Measurements from ENCODE around the gene HMCES. TPM values are rescaled to one million over a fixed set of nuclear protein-coding genes. Genes with fewer than 3 reads are reported as not detected.

Gene HMCES
- total RNA-seq, 2 experiments from 2014 or later: 58.2 to 62.2 TPM

DNA sequence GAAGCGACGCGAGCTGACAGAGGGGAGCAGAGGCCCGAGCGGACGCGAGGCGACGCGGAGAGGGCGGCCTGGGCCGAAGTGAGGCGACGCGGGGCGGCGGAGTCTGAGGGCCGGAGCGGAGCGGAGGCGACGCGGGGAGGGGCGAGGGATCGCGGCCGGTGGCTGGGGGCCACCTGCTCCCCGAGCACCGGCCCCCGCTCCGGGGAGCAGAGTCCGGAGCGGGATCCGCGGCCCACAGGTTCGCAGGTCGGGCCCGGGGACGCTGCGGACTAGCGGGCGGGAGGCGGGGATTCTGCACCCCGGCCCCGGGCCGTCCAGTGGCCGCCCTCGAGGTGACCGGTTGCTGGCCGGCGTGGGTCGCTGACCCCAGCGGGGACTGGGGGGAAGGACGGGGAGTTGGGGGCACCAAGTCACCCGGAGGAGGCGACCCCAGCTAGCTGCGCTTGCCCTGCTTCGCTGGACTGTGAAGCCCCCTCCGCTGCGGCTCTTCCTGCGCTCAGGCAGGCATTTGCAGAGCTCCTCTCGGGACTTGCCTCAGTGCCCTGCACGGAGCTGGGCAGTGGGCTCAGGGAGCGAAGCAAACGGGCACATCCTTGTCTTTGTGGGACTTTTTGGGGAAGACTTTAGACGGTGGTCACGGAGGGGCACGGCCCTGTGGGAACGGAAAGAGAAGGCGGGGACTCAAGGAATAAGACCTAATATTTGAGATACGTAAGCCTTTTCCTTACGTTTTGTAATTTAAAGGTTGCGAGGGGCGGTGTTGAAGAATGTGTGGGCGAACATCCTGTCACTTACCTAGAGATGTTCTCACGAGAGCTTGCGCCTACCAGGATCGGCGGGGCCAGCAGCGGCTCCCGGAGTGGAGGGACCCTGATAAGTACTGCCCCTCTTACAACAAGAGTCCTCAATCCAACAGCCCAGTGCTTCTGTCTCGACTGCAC is 566 bp downstream of the HMCES start:
- Mint-ChIP-seq H3K36me3 (ENCODE audit: low read depth) (peaks cover 68% of the 10 kb centered on the region), H3K27ac (peak overlapping the region; percentile 99), H3K4me3 (peak overlapping the region; percentile 98), H3K27me3 (ENCODE audit: low read depth) (no peaks in the 10 kb centered on the region), H3K9me3 (ENCODE audit: insufficient read depth) (no peaks in the 10 kb centered on the region), H3K4me1 (ENCODE audit: low read depth) (peaks cover 60% of the 10 kb centered on the region)
- ChIA-PET POLR2A (interaction anchor here (0.6 to 3.0 kb wide), 14 partner anchors 10 to 309 kb away, joined by 3 to 47 read pairs (median 4); partner anchors contain the start of genes CNBP, COPG1 and RAB43), CTCF (interaction anchor here (0.8 to 2.4 kb wide), 9 partner anchors 10 to 308 kb away, joined by 3 to 17 read pairs (median 3); a partner anchor contains a TSS)
- ATAC-seq (peak; percentile 47), DNase-seq (peak; percentile 74)

DNA sequence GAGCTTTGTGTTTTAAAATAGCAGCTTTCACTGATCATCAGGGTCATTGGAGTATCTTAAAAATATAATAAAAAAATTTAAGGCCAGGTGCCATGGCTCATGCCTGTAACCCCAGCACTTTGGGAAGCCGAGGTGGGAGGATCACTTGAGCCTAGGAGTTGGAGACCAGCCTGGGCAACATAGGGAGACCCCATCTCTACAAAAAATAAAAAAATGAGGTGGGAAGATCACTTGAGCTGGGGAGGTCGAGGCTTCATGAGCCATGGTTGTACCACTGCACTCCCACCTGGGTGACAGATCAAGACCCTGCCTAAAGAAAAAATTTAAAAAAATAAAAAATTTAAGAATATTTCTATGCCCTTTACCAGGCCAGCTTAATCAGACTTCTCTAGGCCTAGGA is 1.5 kb downstream of the HMCES start:
- ATAC-seq (no peak), DNase-seq (no peak)
- Mint-ChIP-seq H3K36me3 (ENCODE audit: low read depth) (peaks cover 65% of the 10 kb centered on the region), H3K4me1 (ENCODE audit: low read depth) (peaks cover 60% of the 10 kb centered on the region), H3K4me3 (peak overlapping the region; percentile 98), H3K27me3 (ENCODE audit: low read depth) (no peaks in the 10 kb centered on the region), H3K27ac (peak overlapping the region; percentile 99), H3K9me3 (ENCODE audit: insufficient read depth) (no peaks in the 10 kb centered on the region)
- ChIA-PET POLR2A (interaction anchor here (0.5 to 3.0 kb wide), 9 partner anchors 9 to 162 kb away, joined by 3 to 47 read pairs (median 5); partner anchors contain the start of genes CNBP, COPG1 and RAB43), CTCF (interaction anchor here (1.0 to 2.4 kb wide), 7 partner anchors 9 to 309 kb away, joined by 3 to 17 read pairs (median 3); a partner anchor contains a TSS)

DNA sequence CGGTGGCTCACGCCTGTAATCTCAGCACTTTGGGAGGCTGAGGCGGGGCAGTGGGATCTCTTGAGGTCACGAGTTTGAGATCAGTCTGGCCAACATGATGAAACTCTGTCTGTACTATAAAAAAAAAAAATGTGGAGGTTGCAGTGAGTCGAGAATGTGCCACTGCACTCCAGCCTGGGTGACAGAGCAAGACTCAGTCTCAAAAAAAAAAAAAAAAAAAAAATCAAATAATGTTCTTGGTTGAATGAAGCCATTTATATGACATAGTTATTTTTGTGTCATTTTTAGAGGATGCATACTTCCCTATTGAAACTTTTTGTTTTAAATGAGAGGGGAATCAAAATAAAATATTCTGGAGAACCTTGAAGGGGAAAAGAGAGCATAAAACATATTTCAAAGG is 3.1 kb downstream of the HMCES start:
- H3K9me3 Mint-ChIP-seq (ENCODE audit: insufficient read depth): no peaks in the 10 kb centered on the region
- no peak for DNase-seq
- peaks cover 59% of the 10 kb centered on the region for H3K36me3 Mint-ChIP-seq (ENCODE audit: low read depth)
- no peaks in the 10 kb centered on the region for H3K27me3 Mint-ChIP-seq (ENCODE audit: low read depth)
- no peak for ATAC-seq
- ChIA-PET CTCF (interaction anchor here (2.2 kb wide), 1 partner anchor 34 kb away, joined by 10 read pairs; a partner anchor contains a TSS), POLR2A (interaction anchor here (3.0 kb wide), 1 partner anchor 34 kb away, joined by 19 read pairs; a partner anchor contains a TSS)
- H3K4me3 Mint-ChIP-seq: no peak overlapping the region
- H3K27ac Mint-ChIP-seq: peak overlapping the region; percentile 39
- peaks cover 50% of the 10 kb centered on the region for H3K4me1 Mint-ChIP-seq (ENCODE audit: low read depth)

DNA sequence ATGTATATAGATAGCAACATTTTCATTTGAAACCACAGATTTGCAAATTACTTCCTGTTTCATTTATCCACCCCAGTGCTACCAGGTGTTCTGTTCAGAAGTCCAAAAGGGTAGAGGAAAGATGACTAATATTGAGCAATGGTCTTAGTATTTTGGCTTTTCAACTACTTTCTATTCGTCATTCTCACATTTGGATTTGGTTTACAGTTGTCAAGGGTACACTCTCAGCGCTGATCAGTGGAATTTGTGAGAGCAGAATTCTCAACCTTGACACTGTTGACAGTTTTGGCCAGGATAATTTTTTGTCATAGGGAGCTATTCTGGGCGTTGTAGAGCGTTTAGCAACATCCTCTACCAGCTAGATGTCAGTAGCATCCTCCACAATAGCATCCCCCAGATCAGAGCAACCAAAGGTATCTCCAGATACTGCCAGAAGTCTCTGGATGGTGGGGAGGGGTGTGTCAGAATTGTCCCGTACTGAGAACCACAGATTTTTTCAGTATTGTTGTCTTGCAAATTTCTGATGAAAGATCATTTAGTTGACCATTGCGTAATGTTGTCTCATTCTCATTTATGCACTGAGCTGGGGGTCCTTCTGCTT is 4.2 kb downstream of the HMCES start:
- peak; percentile 3 for ATAC-seq
- H3K27ac Mint-ChIP-seq: peak overlapping the region; percentile 43
- peaks cover 45% of the 10 kb centered on the region for H3K4me1 Mint-ChIP-seq (ENCODE audit: low read depth)
- ChIA-PET POLR2A (interaction anchor here (1.5 to 3.0 kb wide), 2 partner anchors 31 to 33 kb away, joined by 6 to 19 read pairs; a partner anchor contains a TSS), CTCF (interaction anchor here (1.0 to 2.2 kb wide), 4 partner anchors 31 to 46 kb away, joined by 3 to 10 read pairs (median 6); a partner anchor contains a TSS)
- no peaks in the 10 kb centered on the region for H3K9me3 Mint-ChIP-seq (ENCODE audit: insufficient read depth)
- H3K36me3 Mint-ChIP-seq (ENCODE audit: low read depth): peaks cover 55% of the 10 kb centered on the region
- H3K4me3 Mint-ChIP-seq: peak overlapping the region; percentile 8
- no peaks in the 10 kb centered on the region for H3K27me3 Mint-ChIP-seq (ENCODE audit: low read depth)
- DNase-seq: no peak

DNA sequence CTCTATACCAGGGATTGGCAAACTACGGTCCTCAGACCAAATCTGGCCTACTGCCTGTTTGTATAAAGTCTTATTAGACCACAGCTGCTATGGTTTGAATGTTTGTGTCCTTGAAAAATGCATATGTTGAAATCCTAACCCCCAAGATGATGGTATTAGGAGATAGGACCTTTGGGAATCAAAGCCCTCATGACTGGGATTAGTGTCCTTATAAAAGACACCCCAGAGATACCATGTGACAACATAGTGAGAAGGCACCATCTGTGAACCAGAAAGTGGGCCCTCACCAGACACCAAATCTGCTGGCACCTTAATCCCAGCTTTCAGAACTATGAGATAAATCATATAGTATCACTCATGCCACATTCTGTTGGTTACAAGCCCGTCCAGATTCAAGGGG is 7.4 kb downstream of the HMCES start:
- ATAC-seq (no peak), DNase-seq (no peak)
- H3K27ac Mint-ChIP-seq: no peak overlapping the region
- no peaks in the 10 kb centered on the region for H3K9me3 Mint-ChIP-seq (ENCODE audit: insufficient read depth)
- H3K36me3 Mint-ChIP-seq (ENCODE audit: low read depth): peaks cover 52% of the 10 kb centered on the region
- CTCF ChIA-PET: interaction anchor here (1.3 kb wide), 1 partner anchor 316 kb away, joined by 3 read pairs; no protein-coding TSS in a partner anchor
- H3K27me3 Mint-ChIP-seq (ENCODE audit: low read depth): no peaks in the 10 kb centered on the region
- H3K4me3 Mint-ChIP-seq: no peak overlapping the region
- H3K4me1 Mint-ChIP-seq (ENCODE audit: low read depth): peaks cover 24% of the 10 kb centered on the region
- POLR2A ChIA-PET: interaction anchor here (1.3 kb wide), 1 partner anchor 30 kb away, joined by 4 read pairs; a partner anchor contains a TSS

DNA sequence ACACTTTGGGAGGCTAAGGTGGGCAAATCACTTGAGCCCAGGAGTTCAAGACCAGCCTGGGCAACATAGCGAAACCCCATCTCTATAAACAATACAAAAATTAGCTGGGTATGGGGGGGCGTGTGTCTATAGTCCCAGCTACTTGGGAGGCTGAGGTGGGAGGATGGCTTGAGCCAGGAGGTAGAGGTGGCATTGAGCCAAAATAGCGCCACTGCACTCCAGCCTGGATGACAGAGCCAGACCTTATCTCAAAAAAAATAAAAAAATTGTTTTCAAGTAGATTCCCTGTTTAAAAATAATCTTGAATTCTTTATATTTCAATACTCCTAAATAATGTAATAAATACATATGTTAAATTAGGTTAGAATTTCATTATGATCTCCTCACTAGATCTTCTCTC is 9.8 kb downstream of the HMCES start:
- Mint-ChIP-seq H3K27ac (no peak overlapping the region), H3K36me3 (ENCODE audit: low read depth) (peaks cover 50% of the 10 kb centered on the region), H3K9me3 (ENCODE audit: insufficient read depth) (no peaks in the 10 kb centered on the region)

DNA sequence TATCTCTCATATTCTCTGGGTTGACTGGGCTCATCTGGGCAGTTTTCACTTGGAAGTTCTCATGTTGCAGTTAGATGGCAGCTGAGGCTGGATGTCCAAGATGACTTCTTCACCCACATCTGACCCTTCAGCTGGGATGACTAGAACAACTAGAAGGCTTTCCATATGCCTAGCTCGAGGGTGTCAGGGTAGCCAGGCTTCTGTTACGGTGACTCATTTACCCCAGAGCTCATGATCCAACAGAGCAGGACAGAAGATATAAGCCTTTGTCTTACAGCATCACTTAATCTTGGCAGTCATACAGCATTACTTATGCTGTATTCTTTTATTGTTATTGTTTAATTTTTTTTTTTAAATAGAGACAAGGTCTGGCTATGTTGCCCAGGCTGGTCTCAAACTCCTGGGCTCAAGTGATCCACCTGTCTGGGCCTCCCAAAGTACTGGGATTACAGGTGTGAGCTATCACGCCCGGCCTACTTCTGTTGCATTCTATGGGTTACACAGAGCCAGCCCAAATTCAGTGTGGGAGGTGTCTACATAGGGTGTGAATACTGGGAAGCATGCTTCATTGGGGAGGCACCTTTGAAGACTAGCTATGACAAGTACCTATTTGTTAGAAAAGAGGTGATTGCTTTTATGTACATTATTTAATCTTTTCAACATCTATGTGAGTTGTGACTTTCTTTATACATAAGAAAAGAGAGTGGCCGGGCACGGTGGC is 10.7 kb downstream of the HMCES start:
- ChIA-PET POLR2A (interaction anchor here (0.5 to 1.4 kb wide), 4 partner anchors 10 to 366 kb away, joined by 3 to 6 read pairs (median 4); no protein-coding TSS in a partner anchor), CTCF (interaction anchor here (0.9 to 1.8 kb wide), 4 partner anchors 8 to 319 kb away, joined by 3 to 5 read pairs (median 4); a partner anchor contains a TSS)
- ATAC-seq: no peak
- Mint-ChIP-seq H3K9me3 (ENCODE audit: insufficient read depth) (no peaks in the 10 kb centered on the region), H3K27me3 (ENCODE audit: low read depth) (no peaks in the 10 kb centered on the region), H3K27ac (no peak overlapping the region), H3K4me1 (ENCODE audit: low read depth) (peaks cover 2% of the 10 kb centered on the region), H3K36me3 (ENCODE audit: low read depth) (peaks cover 48% of the 10 kb centered on the region), H3K4me3 (no peak overlapping the region)
- DNase-seq: no peak

More for the DNA sequence above, 9.8 kb downstream of the HMCES start:
- ATAC-seq: no peak
- ChIA-PET CTCF (interaction anchor here (0.9 to 1.8 kb wide), 3 partner anchors 8 to 318 kb away, joined by 3 to 5 read pairs (median 4); no protein-coding TSS in a partner anchor), POLR2A (interaction anchor here (0.7 to 1.4 kb wide), 2 partner anchors 9 to 33 kb away, joined by 4 to 6 read pairs; no protein-coding TSS in a partner anchor)
- peaks cover 2% of the 10 kb centered on the region for H3K4me1 Mint-ChIP-seq (ENCODE audit: low read depth)
- H3K4me3 Mint-ChIP-seq: no peak overlapping the region
- H3K27me3 Mint-ChIP-seq (ENCODE audit: low read depth): no peaks in the 10 kb centered on the region
- DNase-seq: no peak

DNA sequence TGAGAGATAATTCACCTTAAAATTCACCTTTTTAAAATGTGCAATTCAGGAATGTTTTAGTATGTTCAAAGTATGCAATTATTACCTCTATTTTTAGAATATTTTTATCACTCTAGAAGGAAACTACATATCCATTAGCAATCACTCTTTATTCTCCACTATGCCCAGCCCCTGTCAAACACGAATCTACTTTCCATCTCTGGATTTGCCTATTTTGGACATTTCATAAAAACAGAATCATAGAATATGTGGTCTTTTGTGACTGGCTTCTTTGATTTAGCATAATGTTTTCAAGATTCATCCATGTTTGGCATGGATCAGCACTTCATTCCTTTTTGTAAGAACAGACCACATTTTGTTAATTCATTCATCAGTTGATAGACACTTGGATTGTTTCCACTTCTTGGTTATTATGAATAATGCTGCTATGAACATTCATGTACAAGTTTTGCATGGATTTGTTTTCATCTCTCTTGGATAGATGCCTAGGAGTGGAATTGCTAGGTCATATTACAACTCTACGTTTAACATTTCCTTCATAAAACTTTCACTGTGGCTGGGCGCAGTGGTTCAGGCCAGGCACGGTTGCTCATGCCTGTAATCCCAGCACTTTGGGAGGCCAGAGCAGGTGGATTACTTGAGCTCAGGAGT is 12.7 kb downstream of the HMCES start:
- ATAC-seq (no peak), DNase-seq (no peak)
- Mint-ChIP-seq H3K9me3 (ENCODE audit: insufficient read depth) (no peaks in the 10 kb centered on the region), H3K4me1 (ENCODE audit: low read depth) (peaks cover 2% of the 10 kb centered on the region), H3K36me3 (ENCODE audit: low read depth) (peaks cover 50% of the 10 kb centered on the region), H3K27ac (no peak overlapping the region), H3K27me3 (ENCODE audit: low read depth) (no peaks in the 10 kb centered on the region), H3K4me3 (no peak overlapping the region)
- POLR2A ChIA-PET: interaction anchor here (0.7 to 1.3 kb wide), 2 partner anchors 25 kb away, joined by 3 to 6 read pairs; a partner anchor contains a TSS
- CTCF ChIA-PET: interaction anchor here (0.6 to 1.8 kb wide), 2 partner anchors 14 to 25 kb away, joined by 3 to 7 read pairs; a partner anchor contains a TSS

DNA sequence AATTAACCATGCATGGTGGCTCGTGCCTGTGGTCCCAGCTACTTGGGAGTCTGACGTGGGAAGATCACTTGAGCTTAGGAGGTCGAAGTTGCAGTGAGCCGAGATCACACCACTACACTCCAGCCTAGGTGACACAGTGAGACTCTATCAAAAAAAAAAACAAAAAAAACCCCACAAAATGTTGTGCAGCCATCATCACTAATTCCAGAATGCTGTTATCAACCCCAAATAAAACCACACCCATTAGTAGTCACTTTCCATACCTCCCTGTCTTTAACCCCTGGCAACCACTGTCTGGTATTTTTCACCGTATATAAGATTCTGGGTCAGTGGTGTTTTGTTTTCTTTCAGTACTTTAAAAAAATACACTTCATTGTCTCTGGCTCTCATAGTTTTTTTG is 16.6 kb downstream of the HMCES start:
- ATAC-seq: no peak
- CTCF ChIA-PET: no interaction called here
- Mint-ChIP-seq H3K4me3 (no peak overlapping the region), H3K4me1 (ENCODE audit: low read depth) (no peaks in the 10 kb centered on the region), H3K27ac (no peak overlapping the region), H3K27me3 (ENCODE audit: low read depth) (no peaks in the 10 kb centered on the region), H3K9me3 (ENCODE audit: insufficient read depth) (no peaks in the 10 kb centered on the region), H3K36me3 (ENCODE audit: low read depth) (peaks cover 57% of the 10 kb centered on the region)
- no peak for DNase-seq
- POLR2A ChIA-PET: no interaction called here

DNA sequence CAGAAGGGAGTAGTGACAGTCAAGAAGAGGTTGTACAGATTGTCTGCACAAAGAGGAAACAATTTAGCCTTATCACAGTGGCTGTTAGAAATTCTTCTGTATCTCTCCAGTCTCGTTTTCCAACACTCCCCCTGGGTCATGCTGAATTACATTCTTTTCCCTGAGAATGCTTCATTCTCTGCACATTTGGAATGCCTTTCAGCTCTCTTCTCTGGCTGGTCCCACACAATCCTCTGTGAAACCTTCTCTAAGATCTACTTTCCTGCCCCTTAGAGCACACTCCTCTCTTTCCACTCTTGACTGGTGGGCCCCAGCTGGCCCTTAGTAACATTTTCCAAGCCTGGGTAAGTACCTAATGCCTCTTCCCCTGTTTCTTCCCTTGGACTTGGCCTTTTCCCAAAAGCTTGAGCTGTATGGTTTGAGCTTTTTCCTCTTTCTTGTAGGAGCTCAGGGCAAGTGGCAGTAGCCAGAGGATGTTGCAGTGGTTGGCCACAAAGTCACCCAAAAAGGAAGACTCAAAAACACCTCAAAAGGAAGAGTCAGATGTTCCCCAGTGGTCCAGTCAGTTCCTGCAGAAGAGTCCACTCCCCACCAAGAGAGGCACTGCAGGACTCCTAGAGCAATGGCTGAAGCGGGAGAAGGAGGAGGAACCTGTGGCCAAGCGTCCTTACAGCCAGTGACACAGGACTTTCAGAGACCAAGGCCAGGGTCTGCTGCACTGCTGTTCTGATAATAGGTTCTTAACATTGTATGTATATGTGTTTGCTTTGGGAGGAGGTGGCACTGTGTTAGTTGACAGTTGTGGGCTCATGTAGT is 25.7 kb downstream of the HMCES start:
- POLR2A ChIA-PET: interaction anchor here (0.9 to 5.0 kb wide), 4 partner anchors 9 to 120 kb away, joined by 3 to 35 read pairs (median 4); partner anchors contain the start of gene HMCES
- DNase-seq (no peak), ATAC-seq (peak; percentile 38)
- Mint-ChIP-seq H3K4me1 (ENCODE audit: low read depth) (peaks cover 35% of the 10 kb centered on the region), H3K27ac (peak overlapping the region; percentile 56), H3K9me3 (ENCODE audit: insufficient read depth) (no peaks in the 10 kb centered on the region), H3K36me3 (ENCODE audit: low read depth) (peaks cover 58% of the 10 kb centered on the region), H3K4me3 (no peak overlapping the region), H3K27me3 (ENCODE audit: low read depth) (no peaks in the 10 kb centered on the region)
- CTCF ChIA-PET: interaction anchor here (0.9 to 2.0 kb wide), 4 partner anchors 12 to 334 kb away, joined by 3 to 5 read pairs (median 4); no protein-coding TSS in a partner anchor
